HCT116 (cell line): ENCODE data around the gene HMGCLL1. TPM values are rescaled to one million over a fixed set of nuclear protein-coding genes. Genes with fewer than 3 reads are reported as not detected.

ENCODE experiments used
- ATAC-seq: fragments of 200-7000 bp; cut with Tn5 transposase; 2 replicates; pipeline ENCODE4 v1.9.1; 2020; ENCODE audit warnings: mild to moderate bottlenecking, moderate library complexity
- BruUV-seq: library from RNA; stranded (reverse); fragments of 400-500 nt; replicated peaks from 2 replicates; lab custom pipeline; 2021; lab: Mats Ljungman, UMichigan
- CTCF ChIA-PET: fragments of 300-600 bp; sonication (Branson Sonifier 250); formaldehyde crosslinking; loops from one replicate; lab custom pipeline; 2021; ENCODE audit warnings: antibody characterized with exemption; lab: Charles Lee
- POLR2A ChIA-PET: fragments of 300-600, 350-600 bp; sonication (Branson Sonifier 250); formaldehyde crosslinking; loops from one replicate; lab custom pipeline; 2021; ENCODE audit warnings: antibody characterized with exemption; lab: Charles Lee
- RAD21 ChIA-PET, 2 experiments: fragments of 300-600 bp; sonication (Branson Sonifier 250); formaldehyde crosslinking; loops; one replicate each; lab custom pipeline; 2023; ENCODE audit warnings: low total read pairs in 2 of 2; ENCODE audit not compliant: uncharacterized antibody in 2 of 2, unreplicated experiment in 2 of 2, low non-redundant PET in 1 of 2; lab: Charles Lee
- DNase-seq: peaks from one replicate; pipeline ENCODE4 v3.0.0-alpha.2; 2010; ENCODE audit warnings: low read depth, low spot score
- H2AFZ ChIP-seq: fragments of 200-600 bp; shearing (Covaris generic), sonication (generic); 2 replicates; pipeline ENCODE4 v1.6.1; 2017; ENCODE audit warnings: low read depth, mixed run types, mixed read lengths, antibody characterized with exemption, low read length; ENCODE audit not compliant: poor library complexity, severe bottlenecking
- H3K27ac ChIP-seq: 2 replicates; pipeline ENCODE4 v1.5.1; 2012; ENCODE audit warnings: low read depth, low read length
- H3K27me3 ChIP-seq: fragments of 200-600 bp; sonication (generic); 2 replicates; pipeline ENCODE4 v1.6.1; 2016; ENCODE audit warnings: mixed run types, low read length, mixed read lengths; ENCODE audit not compliant: insufficient read depth
- H3K36me3 ChIP-seq, 2 experiments: fragments of 200-500 bp in 1 of 2; fragments of 200-600 bp in 1 of 2; sonication (Bioruptor generic) in 1 of 2; sonication (generic) in 1 of 2; 2 replicates each; pipeline versions ENCODE4 v1.5.1 to v1.6.1; 2014 to 2016; ENCODE audit warnings: low read length in 2 of 2, inconsistent platforms in 1 of 2, mixed read lengths in 1 of 2, mixed run types in 1 of 2; ENCODE audit not compliant: insufficient read depth in 2 of 2, control insufficient read depth in 1 of 2
- H3K4me1 ChIP-seq, 2 experiments: fragments of 200-600 bp in 1 of 2; sonication (generic) in 1 of 2; 2 replicates each; pipeline versions ENCODE4 v1.5.1 to v1.6.1; 2012 to 2017; ENCODE audit warnings: low read length in 2 of 2, inconsistent platforms in 1 of 2, mild to moderate bottlenecking in 1 of 2, mixed read lengths in 1 of 2, mixed run types in 1 of 2, moderate library complexity in 1 of 2; ENCODE audit not compliant: insufficient read depth in 2 of 2, control insufficient read depth in 1 of 2
- H3K4me2 ChIP-seq: fragments of 200-600 bp; sonication (generic); 2 replicates; pipeline ENCODE4 v1.6.1; 2017; ENCODE audit warnings: mixed run types, low read length, mixed read lengths
- H3K4me3 ChIP-seq, 2 experiments: fragments of 200-600 bp in 1 of 2; sonication (generic) in 1 of 2; replicated peaks in 1 of 2; 2 replicates each; pipeline ENCODE4 v1.5.1; 2011 to 2016; ENCODE audit warnings: low read length in 2 of 2, control low read depth in 1 of 2, low read depth in 1 of 2, mild to moderate bottlenecking in 1 of 2, mixed read lengths in 1 of 2, mixed run types in 1 of 2
- H3K79me2 ChIP-seq: fragments of 200-600 bp; sonication (generic); 2 replicates; pipeline ENCODE4 v1.6.1; 2017; ENCODE audit warnings: mild to moderate bottlenecking, mixed run types, low read length, moderate library complexity, mixed read lengths; ENCODE audit not compliant: insufficient read depth
- H3K9ac ChIP-seq: fragments of 200-600 bp; sonication (generic); 2 replicates; pipeline ENCODE4 v1.6.1; 2016; ENCODE audit warnings: low read length, mixed read lengths
- H3K9me2 ChIP-seq: fragments of 200-600 bp; sonication (generic), shearing (Covaris generic); 2 replicates; pipeline ENCODE4 v1.6.1; 2017; ENCODE audit warnings: mixed run types, mild to moderate bottlenecking, moderate library complexity; ENCODE audit not compliant: insufficient read depth
- H3K9me3 ChIP-seq, 2 experiments: fragments of 200-500 bp in 1 of 2; fragments of 200-600 bp in 1 of 2; sonication (Bioruptor generic) in 1 of 2; sonication (generic) in 1 of 2; 2 replicates each; pipeline ENCODE4 v1.6.1; 2014 to 2017; ENCODE audit warnings: low read length in 2 of 2, mixed read lengths in 2 of 2, inconsistent platforms in 1 of 2, low read depth in 1 of 2, mild to moderate bottlenecking in 1 of 2, mixed run types in 1 of 2, moderate library complexity in 1 of 2; ENCODE audit not compliant: control insufficient read depth in 1 of 2, insufficient read depth in 1 of 2
- H4K20me1 ChIP-seq: fragments of 200-600 bp; sonication (generic), shearing (Covaris generic); 2 replicates; pipeline ENCODE4 v1.6.1; 2017; ENCODE audit warnings: mixed run types, mild to moderate bottlenecking, moderate library complexity; ENCODE audit not compliant: insufficient read depth
- CEBPB ChIP-seq: IDR thresholded peaks from 2 replicates; pipeline ENCODE4 v1.6.1; 2012; ENCODE audit warnings: low read depth
- CTCF ChIP-seq, 3 experiments: fragments of 200-600 bp in 1 of 3; sonication (generic) in 1 of 3; IDR thresholded peaks in 2 of 3; conservative IDR thresholded peaks in 1 of 3; 2 replicates each; pipeline ENCODE4 v1.5.1; 2012 to 2017; ENCODE audit warnings: low read depth in 2 of 3, low read length in 2 of 3, antibody characterized with exemption in 1 of 3, borderline replicate concordance in 1 of 3, control low read depth in 1 of 3, mild to moderate bottlenecking in 1 of 3, mixed read lengths in 1 of 3, mixed run types in 1 of 3, moderate library complexity in 1 of 3; ENCODE audit not compliant: insufficient read depth in 1 of 3
- ELF1 ChIP-seq: IDR thresholded peaks from 2 replicates; pipeline ENCODE4 v1.6.1; 2012; ENCODE audit warnings: low read depth, borderline replicate concordance
- EZH2 ChIP-seq: fragments of 200-600 bp; sonication (generic); IDR thresholded peaks from 2 replicates; pipeline ENCODE4 v1.6.1; 2017; ENCODE audit warnings: antibody characterized with exemption, mixed run types
- FOSL1 ChIP-seq: IDR thresholded peaks from 2 replicates; pipeline ENCODE4 v1.6.1; 2012; ENCODE audit warnings: low read depth
- JUND ChIP-seq: IDR thresholded peaks from 2 replicates; pipeline ENCODE4 v1.6.1; 2012
- POLR2A ChIP-seq: IDR thresholded peaks from 2 replicates; pipeline ENCODE4 v1.7.0; 2011; ENCODE audit warnings: borderline replicate concordance; ENCODE audit not compliant: insufficient read depth, insufficient read length; ENCODE audit errors: extremely low read depth
- POLR2AphosphoS5 ChIP-seq: IDR thresholded peaks from 2 replicates; pipeline ENCODE4 v1.6.1; 2011; ENCODE audit warnings: mild to moderate bottlenecking, low read depth, low read length, moderate library complexity
- RAD21 ChIP-seq: IDR thresholded peaks from 2 replicates; pipeline ENCODE4 v1.6.1; 2012; ENCODE audit warnings: low read depth, mild to moderate bottlenecking
- TCF7L2 ChIP-seq: IDR thresholded peaks from 2 replicates; pipeline ENCODE4 v1.7.0; 2011; ENCODE audit warnings: borderline replicate concordance, inconsistent platforms; ENCODE audit not compliant: insufficient read depth, insufficient read length; ENCODE audit errors: extremely low read depth
- ZFX ChIP-seq: fragments of 450-650 bp; IDR thresholded peaks from 2 replicates; pipeline ENCODE4 v1.6.1; 2017
- ZNF274 ChIP-seq: fragments of 200-500 bp; sonication (Bioruptor generic); IDR thresholded peaks from 2 replicates; pipeline ENCODE4 v1.6.1; 2014; ENCODE audit warnings: mild to moderate bottlenecking, low read depth, low read length, inconsistent platforms
- intact Hi-C: fragments of 100-400 bp; cut with micrococcal nuclease; formaldehyde crosslinking; loops from 2 replicates; pipeline ENCODE4 v1.10.0; 2022
- total RNA-seq: library from RNA; stranded (reverse); gene quantifications from one replicate; pipeline ENCODE4 v1.2.1, GENCODE V29; 2021; ENCODE audit not compliant: unreplicated experiment
- TF ChIP-seq, protein P1 (sequence below): IDR thresholded peaks from 2 replicates; pipeline ENCODE4 v1.6.1; 2011; ENCODE audit warnings: mild to moderate bottlenecking, low read length, moderate library complexity; ENCODE audit not compliant: insufficient replicate concordance; ENCODE audit errors: extremely low read depth
- TF ChIP-seq, protein P2 (sequence below): IDR thresholded peaks from 2 replicates; pipeline ENCODE4 v1.6.1; 2012; ENCODE audit warnings: low read depth

Gene HMGCLL1
- total RNA-seq, 1 experiment from 2014 or later: not detected

DNA sequence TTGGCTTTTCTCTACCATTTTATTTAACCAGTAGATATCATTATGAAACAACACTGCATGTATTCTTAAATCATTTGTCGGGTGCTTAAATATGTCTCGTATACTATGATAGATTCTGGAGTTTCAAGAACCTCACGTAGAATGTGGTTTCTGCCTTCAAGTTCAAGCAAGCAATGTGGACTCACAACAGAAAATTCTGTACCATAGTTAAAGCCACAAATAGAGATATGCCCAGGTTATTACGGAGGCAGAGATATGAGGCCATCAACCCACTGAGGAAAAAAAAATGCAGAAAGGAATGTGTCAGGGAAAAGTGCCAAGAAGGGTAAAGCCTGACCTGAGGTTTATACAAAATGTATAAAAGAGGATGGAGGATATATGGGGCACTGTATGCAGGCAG lies 141.9 kb downstream of the HMGCLL1 start:
- H3K4me3 ChIP-seq: no peak overlapping the region
- no peak overlapping the region for H3K27ac ChIP-seq
- no peaks in the 10 kb centered on the region for H3K9me3 ChIP-seq
- ATAC-seq: no peak
- BruUV-seq: no TSS peak
- no peaks in the 10 kb centered on the region for H3K79me2 ChIP-seq
- H3K9me2 ChIP-seq: no peaks in the 10 kb centered on the region
- no peak overlapping the region for H3K4me2 ChIP-seq
- no peaks in the 10 kb centered on the region for H3K36me3 ChIP-seq
- H3K4me1 ChIP-seq: no peaks in the 10 kb centered on the region
- H3K27me3 ChIP-seq: peaks cover 76% of the 10 kb centered on the region
- ChIA-PET POLR2A (no interaction called here), CTCF (no interaction called here)
- no peaks in the 10 kb centered on the region; the same call in 1 of the 2 replicates for H4K20me1 ChIP-seq
- no peak overlapping the region for H2AFZ ChIP-seq
- TF ChIP-seq, protein P1, sequence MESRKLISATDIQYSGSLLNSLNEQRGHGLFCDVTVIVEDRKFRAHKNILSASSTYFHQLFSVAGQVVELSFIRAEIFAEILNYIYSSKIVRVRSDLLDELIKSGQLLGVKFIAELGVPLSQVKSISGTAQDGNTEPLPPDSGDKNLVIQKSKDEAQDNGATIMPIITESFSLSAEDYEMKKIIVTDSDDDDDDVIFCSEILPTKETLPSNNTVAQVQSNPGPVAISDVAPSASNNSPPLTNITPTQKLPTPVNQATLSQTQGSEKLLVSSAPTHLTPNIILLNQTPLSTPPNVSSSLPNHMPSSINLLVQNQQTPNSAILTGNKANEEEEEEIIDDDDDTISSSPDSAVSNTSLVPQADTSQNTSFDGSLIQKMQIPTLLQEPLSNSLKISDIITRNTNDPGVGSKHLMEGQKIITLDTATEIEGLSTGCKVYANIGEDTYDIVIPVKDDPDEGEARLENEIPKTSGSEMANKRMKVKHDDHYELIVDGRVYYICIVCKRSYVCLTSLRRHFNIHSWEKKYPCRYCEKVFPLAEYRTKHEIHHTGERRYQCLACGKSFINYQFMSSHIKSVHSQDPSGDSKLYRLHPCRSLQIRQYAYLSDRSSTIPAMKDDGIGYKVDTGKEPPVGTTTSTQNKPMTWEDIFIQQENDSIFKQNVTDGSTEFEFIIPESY: no peak
- TF ChIP-seq ZNF274: no peak
- TF ChIP-seq ZFX: no peak
- TF ChIP-seq POLR2AphosphoS5: no peak
- TF ChIP-seq JUND: no peak
- no peak for TF ChIP-seq CTCF (IDR thresholded peaks at IDR 0.05 in 2 of 3, conservative IDR thresholded peaks at IDR 0.05 in 1 of 3; ENCODE audit: borderline replicate concordance in 1 of 3, insufficient read depth in 1 of 3, low read depth in 2 of 3, low read length in 2 of 3)
- no peak for TF ChIP-seq ELF1
- no peak for TF ChIP-seq TCF7L2
- no peak for TF ChIP-seq FOSL1
- no peak for TF ChIP-seq CEBPB
- TF ChIP-seq POLR2A: no peak
- no peak for TF ChIP-seq EZH2
- TF ChIP-seq RAD21: no peak
- TF ChIP-seq, protein P2, sequence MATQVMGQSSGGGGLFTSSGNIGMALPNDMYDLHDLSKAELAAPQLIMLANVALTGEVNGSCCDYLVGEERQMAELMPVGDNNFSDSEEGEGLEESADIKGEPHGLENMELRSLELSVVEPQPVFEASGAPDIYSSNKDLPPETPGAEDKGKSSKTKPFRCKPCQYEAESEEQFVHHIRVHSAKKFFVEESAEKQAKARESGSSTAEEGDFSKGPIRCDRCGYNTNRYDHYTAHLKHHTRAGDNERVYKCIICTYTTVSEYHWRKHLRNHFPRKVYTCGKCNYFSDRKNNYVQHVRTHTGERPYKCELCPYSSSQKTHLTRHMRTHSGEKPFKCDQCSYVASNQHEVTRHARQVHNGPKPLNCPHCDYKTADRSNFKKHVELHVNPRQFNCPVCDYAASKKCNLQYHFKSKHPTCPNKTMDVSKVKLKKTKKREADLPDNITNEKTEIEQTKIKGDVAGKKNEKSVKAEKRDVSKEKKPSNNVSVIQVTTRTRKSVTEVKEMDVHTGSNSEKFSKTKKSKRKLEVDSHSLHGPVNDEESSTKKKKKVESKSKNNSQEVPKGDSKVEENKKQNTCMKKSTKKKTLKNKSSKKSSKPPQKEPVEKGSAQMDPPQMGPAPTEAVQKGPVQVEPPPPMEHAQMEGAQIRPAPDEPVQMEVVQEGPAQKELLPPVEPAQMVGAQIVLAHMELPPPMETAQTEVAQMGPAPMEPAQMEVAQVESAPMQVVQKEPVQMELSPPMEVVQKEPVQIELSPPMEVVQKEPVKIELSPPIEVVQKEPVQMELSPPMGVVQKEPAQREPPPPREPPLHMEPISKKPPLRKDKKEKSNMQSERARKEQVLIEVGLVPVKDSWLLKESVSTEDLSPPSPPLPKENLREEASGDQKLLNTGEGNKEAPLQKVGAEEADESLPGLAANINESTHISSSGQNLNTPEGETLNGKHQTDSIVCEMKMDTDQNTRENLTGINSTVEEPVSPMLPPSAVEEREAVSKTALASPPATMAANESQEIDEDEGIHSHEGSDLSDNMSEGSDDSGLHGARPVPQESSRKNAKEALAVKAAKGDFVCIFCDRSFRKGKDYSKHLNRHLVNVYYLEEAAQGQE: no peak
- TF ChIP-seq, all 23 proteins: peak for 0
- intact Hi-C loops: loop anchor here (5.0 kb wide), 1 partner anchor 160 kb away; no protein-coding TSS in a partner anchor
- RAD21 ChIA-PET: no interaction called here
- DNase-seq: no peak
- no peak overlapping the region for H3K9ac ChIP-seq
